ENCODE results near the gene GAGE12E.
"Not testable (repeated sequence)": the region's sequence is repeated elsewhere in the genome, so short reads cannot be mapped to it uniquely, and the experiment has no call there.

GAGE12E gene

DNA sequence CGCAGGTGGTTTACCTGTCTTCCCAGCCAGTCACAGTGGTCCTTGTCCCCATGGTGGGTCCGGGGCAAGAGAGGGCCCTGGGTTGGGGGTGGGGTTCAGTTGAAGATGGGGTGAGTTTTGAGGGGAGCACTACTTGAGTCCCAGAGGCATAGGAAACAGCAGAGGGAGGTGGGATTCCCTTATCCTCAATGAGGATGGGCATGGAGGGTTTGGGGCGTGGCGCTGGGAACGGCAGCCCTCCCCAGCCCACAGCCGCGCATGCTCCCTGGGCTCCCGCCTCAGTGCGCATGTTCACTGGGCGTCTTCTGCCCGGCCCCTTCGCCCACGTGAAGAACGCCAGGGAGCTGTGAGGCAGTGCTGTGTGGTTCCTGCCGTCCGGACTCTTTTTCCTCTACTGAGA lies 38.1 kb downstream of the GAGE12E start, which contains the start of gene GAGE2A:
TSS of gene GAGE2A (plus strand) at position 301 of the 400 bp plus-strand sequence. CDS start 1,155 bp downstream, outside the sequence.
- not testable (repeated sequence) for H3K9me2 ChIP-seq (replicated peaks; ENCODE audit: control insufficient read depth, low read length); H3K36me3 ChIP-seq (ENCODE audit: control insufficient read depth, low read length); H3K4me3 ChIP-seq (ENCODE audit: low read length); H3K79me2 ChIP-seq (ENCODE audit: control insufficient read depth, low read length); H3K27ac ChIP-seq (ENCODE audit: low read depth, low read length); H3K9me3 ChIP-seq (ENCODE audit: control insufficient read depth, insufficient read depth, low read length); H4K20me1 ChIP-seq (ENCODE audit: control insufficient read depth, insufficient read depth, low read depth, low read length); H3F3A ChIP-seq (ENCODE audit: control insufficient read depth, insufficient read depth); H3K4me1 ChIP-seq (ENCODE audit: control insufficient read depth, low read length); H3K27me3 ChIP-seq (ENCODE audit: control insufficient read depth, low read length); H3K4me2 ChIP-seq (ENCODE audit: low read length)

DNA sequence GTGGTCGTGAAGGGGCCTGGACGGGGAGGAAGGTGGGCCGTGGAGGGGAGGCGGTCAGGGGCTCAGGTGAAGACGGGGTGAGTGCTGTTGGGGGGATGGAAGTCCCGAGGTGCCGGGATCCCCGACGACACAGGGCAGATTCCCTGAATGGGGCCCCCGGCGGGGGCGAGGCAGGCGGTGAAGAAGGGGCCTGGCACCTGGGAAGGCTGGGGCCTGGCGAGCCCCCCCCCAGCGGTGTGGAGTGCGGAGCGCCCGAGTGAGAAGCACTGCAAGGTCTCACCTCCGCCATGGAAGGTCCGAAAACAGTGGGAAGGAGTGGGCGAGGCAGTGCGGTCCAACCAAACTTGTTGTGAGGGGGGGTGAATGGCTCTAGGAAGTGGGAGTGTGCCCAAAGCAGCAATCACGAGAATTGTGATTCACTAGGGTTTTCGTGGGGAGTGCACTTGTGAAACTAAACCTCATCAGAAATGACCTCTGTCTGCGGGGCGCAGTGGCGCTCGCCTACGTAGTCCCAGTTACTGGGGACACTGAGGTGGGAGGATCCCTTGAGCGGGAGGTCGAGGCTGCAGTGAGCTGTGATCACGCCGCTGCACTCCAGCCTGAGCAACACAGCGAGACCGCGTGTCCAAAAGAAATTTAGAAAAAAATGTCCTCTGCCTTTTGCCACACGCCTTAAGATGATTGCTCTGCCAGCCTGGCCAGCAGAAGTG lies 38.8 kb downstream of the GAGE12E start:
- H3K9me3 ChIP-seq (ENCODE audit: control insufficient read depth, insufficient read depth, low read length); H3K27ac ChIP-seq (ENCODE audit: low read depth, low read length); H3K9me2 ChIP-seq (replicated peaks; ENCODE audit: control insufficient read depth, low read length); H3F3A ChIP-seq (ENCODE audit: control insufficient read depth, insufficient read depth); H3K4me3 ChIP-seq (ENCODE audit: low read length); H3K4me1 ChIP-seq (ENCODE audit: control insufficient read depth, low read length); H3K36me3 ChIP-seq (ENCODE audit: control insufficient read depth, low read length); H4K20me1 ChIP-seq (ENCODE audit: control insufficient read depth, insufficient read depth, low read depth, low read length); H3K4me2 ChIP-seq (ENCODE audit: low read length); H3K79me2 ChIP-seq (ENCODE audit: control insufficient read depth, low read length); H3K27me3 ChIP-seq (ENCODE audit: control insufficient read depth, low read length): not testable (repeated sequence)

DNA sequence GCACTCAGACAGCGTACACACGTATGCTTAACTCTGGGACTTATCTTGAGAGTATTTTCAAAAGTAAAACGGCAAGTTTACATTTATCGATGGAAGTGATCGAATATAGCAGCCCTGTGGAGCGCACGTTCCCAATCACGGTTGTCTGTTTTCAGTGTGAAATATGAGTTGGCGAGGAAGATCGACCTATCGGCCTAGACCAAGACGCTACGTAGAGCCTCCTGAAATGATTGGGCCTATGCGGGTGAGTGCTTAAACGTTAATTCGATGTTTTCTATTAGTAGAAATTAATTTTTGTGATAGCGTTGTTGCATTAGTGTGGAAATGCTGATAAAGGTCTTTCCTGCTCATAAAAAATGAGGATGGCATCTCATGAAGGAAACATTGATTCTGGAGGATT lies 39.4 kb downstream of the GAGE12E start:
- H3K4me1 ChIP-seq (ENCODE audit: control insufficient read depth, low read length); H3K4me3 ChIP-seq (ENCODE audit: low read length); H3K36me3 ChIP-seq (ENCODE audit: control insufficient read depth, low read length); H4K20me1 ChIP-seq (ENCODE audit: control insufficient read depth, insufficient read depth, low read depth, low read length); H3K27me3 ChIP-seq (ENCODE audit: control insufficient read depth, low read length); H3K79me2 ChIP-seq (ENCODE audit: control insufficient read depth, low read length); H3K4me2 ChIP-seq (ENCODE audit: low read length); H3K9me2 ChIP-seq (replicated peaks; ENCODE audit: control insufficient read depth, low read length); H3K9me3 ChIP-seq (ENCODE audit: control insufficient read depth, insufficient read depth, low read length); H3K27ac ChIP-seq (ENCODE audit: low read depth, low read length); H3F3A ChIP-seq (ENCODE audit: control insufficient read depth, insufficient read depth): not testable (repeated sequence)

DNA sequence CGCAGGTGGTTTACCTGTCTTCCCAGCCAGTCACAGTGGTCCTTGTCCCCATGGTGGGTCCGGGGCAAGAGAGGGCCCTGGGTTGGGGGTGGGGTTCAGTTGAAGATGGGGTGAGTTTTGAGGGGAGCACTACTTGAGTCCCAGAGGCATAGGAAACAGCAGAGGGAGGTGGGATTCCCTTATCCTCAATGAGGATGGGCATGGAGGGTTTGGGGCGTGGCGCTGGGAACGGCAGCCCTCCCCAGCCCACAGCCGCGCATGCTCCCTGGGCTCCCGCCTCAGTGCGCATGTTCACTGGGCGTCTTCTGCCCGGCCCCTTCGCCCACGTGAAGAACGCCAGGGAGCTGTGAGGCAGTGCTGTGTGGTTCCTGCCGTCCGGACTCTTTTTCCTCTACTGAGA lies 47.6 kb downstream of the GAGE12E start, which contains the start of gene GAGE1:
TSS of gene GAGE1 (plus strand) at position 301 of the 400 bp plus-strand sequence. CDS start 1,155 bp downstream, outside the sequence.
- not testable (repeated sequence) for H3K36me3 ChIP-seq (ENCODE audit: control insufficient read depth, low read length); H3K4me2 ChIP-seq (ENCODE audit: low read length); H3K27me3 ChIP-seq (ENCODE audit: control insufficient read depth, low read length); H3K9me3 ChIP-seq (ENCODE audit: control insufficient read depth, insufficient read depth, low read length); H3K4me1 ChIP-seq (ENCODE audit: control insufficient read depth, low read length); H3K27ac ChIP-seq (ENCODE audit: low read depth, low read length); H3K4me3 ChIP-seq (ENCODE audit: low read length); H4K20me1 ChIP-seq (ENCODE audit: control insufficient read depth, insufficient read depth, low read depth, low read length); H3F3A ChIP-seq (ENCODE audit: control insufficient read depth, insufficient read depth); H3K79me2 ChIP-seq (ENCODE audit: control insufficient read depth, low read length); H3K9me2 ChIP-seq (replicated peaks; ENCODE audit: control insufficient read depth, low read length)

All from DOHH2 (cell line).